IPS-18c (cell line): ENCODE data around the gene PIGC.

Source experiments
- H3K4me3 ChIP-seq: 2 replicates; pipeline ENCODE4 v1.7.0; 2013; ENCODE audit warnings: low read depth, mild to moderate bottlenecking, low read length, moderate library complexity; ENCODE audit not compliant: insufficient read depth
- H3K9me3 ChIP-seq: one replicate; pipeline ENCODE4 v1.6.1; 2013; ENCODE audit warnings: mild to moderate bottlenecking, low read length, moderate library complexity; ENCODE audit not compliant: control insufficient read depth, insufficient read depth

PIGC gene

DNA sequence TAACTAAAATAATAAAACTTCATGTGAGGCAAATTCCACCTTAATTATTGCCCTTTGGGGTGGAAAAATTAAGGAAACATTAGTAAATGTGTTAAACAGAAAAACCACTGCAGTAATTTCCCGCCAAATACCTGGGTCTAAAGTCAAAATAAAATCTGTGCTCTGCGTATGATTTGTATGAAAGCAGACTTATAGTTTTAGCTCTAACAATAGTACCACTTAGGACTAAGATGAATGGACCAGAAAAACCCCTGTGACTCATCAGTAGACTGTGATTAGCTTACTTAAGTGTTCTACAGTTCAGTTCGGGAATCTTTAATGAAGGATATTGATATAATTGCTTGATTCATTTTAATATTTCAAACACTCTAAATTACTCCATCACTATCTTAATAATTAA is 46.6 kb downstream of the PIGC start:
- Histone ChIP-seq H3K9me3 (no peaks in the 10 kb centered on the region), H3K4me3 (no peak overlapping the region)

DNA sequence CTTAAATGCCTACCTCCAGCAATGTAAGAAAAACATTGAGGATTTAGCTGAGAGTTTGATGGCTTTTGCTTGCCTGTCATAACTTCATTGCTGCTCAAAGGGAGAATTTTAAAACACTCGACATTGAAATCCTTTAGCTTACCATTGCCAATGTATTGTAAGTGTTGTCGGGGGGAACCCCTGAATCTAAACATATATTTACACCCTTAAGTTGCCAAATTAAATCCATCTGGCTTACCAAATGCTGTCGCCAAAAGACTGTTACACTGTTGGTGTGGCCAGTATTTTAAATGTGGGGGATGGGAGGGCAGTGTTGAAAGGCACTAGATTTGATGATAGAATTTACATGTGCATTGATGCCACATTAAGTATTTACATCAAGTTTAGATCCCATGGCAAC is 48.3 kb downstream of the PIGC start:
- Histone ChIP-seq H3K9me3 (no peaks in the 10 kb centered on the region), H3K4me3 (no peak overlapping the region)

DNA sequence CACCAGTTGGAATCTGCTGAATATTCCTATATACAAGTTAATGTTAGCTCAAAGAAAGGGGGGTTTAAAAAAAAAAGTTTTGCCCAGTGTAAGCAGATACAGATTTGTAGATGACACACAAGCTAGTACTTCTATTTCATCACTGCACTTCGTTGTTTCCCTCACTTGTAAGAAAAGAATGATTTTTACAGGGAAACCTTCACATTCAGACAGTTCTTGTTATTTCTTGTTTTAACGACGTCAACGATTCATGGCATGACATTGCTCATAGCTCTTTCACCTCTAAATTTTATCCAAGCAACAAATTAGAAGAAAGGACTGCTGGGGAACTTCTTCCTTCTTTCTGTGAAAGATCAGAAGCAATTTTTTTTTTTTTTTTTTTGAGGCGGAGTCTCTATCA is 49.1 kb downstream of the PIGC start:
- Histone ChIP-seq H3K4me3 (no peak overlapping the region), H3K9me3 (no peaks in the 10 kb centered on the region)

DNA sequence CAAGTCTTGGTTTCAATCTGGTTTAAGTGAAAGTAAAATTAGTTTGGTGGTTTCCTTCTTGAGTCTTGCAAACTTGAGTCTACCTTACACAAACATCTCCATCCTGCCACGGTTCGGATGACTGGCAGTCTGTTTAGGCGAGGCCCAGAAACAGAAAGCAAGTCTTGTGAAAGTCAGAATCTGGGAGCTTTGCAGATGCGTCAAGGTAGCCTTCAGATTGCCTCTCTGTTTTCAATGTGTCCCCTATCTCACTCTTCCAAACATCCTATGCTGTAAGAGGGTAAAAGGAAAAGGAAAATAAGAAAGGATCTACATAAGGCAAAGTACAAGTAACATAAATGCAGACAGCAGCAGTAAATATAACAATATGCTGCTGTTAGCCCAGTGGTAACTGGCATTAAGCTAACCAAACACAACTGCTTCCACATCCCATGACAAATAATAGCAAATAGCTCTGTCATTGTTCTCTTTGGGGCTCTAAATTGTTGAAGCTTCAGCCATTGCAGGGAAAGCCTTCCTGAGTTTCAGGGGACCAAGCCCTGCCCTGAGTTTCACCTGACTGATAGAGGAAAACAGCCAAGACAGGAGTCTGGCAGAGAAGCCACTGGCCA is 49.6 kb downstream of the PIGC start:
- no peaks in the 10 kb centered on the region for H3K9me3 ChIP-seq
- H3K4me3 ChIP-seq, result no peak overlapping the region

DNA sequence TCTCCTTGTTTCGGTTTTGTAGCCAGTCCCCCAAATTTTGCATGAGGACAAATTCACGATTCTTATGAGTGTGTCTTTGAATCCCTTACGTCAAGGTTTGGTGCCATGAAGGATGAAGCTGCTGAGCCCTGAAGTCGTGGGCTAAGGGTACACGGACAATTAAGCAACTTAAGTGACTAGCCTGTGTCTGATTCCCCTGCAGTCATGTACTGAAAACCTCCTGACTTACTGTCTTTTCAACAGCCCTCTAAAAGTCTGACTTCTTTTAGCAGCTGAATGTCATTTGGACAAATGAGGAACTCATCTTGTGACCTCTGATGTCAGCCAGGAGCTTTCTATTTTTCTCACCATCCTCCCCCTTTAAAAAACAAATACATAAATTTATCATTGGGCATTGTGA is 50.5 kb downstream of the PIGC start:
- H3K4me3 ChIP-seq, result no peak overlapping the region
- peaks cover 2% of the 10 kb centered on the region for H3K9me3 ChIP-seq

DNA sequence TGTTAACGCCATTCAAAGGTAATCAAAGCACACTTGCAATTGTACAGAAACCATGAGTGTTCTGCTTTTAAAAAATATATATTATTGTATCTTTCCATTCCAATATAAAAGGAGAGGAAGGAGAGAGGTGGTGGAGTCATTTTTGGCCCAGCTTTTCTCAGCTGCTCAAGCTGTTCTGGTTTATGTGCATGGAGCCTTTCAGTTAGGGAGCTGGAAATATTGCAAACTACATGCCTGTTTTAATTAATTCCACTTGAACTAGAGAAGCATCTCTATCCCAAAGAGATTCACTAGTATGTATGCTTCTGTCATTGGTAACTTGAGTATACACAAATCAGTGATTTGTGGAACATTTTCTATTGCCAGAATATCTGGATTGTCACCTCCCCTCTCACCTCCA is 51.9 kb downstream of the PIGC start:
- H3K4me3 ChIP-seq, result no peak overlapping the region
- peaks cover 3% of the 10 kb centered on the region for H3K9me3 ChIP-seq
